ELF-1 (cell line): ENCODE results near the gene DEAF1.

ENCODE experiments used
- DNase-seq: peaks from one replicate; pipeline ENCODE4 v3.0.0-alpha.2; 2016; ENCODE audit warnings: low read depth, low spot score

The DEAF1 gene

GRCh38 chr11:623999-624704 lies 70.9 kb downstream of the DEAF1 start:
- DNase-seq = no peak

GRCh38 chr11:623349-623869 lies 71.6 kb downstream of the DEAF1 start:
- no peak for DNase-seq

- DNase-seq = no peak
Observed at GRCh38 chr11:621838-622237, 73.2 kb downstream of the DEAF1 start.

GRCh38 chr11:620935-621814 lies 73.8 kb downstream of the DEAF1 start:
- no peak for DNase-seq

GRCh38 chr11:620201-620600 lies 74.8 kb downstream of the DEAF1 start:
- no peak for DNase-seq

- DNase-seq = no peak
Observed at GRCh38 chr11:619628-620050, 75.4 kb downstream of the DEAF1 start.

GRCh38 chr11:618856-619627 lies 76.0 kb downstream of the DEAF1 start:
- DNase-seq = no peak

GRCh38 chr11:617912-618682 lies 76.9 kb downstream of the DEAF1 start:
- no peak for DNase-seq

GRCh38 chr11:617199-617911 lies 77.7 kb downstream of the DEAF1 start:
- DNase-seq = no peak

GRCh38 chr11:616320-617198 lies 78.5 kb downstream of the DEAF1 start:
- no peak for DNase-seq

GRCh38 chr11:615504-616319 lies 79.3 kb downstream of the DEAF1 start, which contains the start of gene IRF7:
Gene IRF7, minus strand, starts transcription at chr11:615950. Its CDS starts 586 bp downstream, at chr11:615364.
- DNase-seq = peak; percentile 90

GRCh38 chr11:614623-615503 lies 80.2 kb downstream of the DEAF1 start:
- no peak for DNase-seq

- DNase-seq = no peak
Observed at GRCh38 chr11:614021-614622, 80.9 kb downstream of the DEAF1 start.

GRCh38 chr11:613369-613968 lies 81.6 kb downstream of the DEAF1 start:
- DNase-seq = peak; percentile 58

- no peak for DNase-seq
Observed at GRCh38 chr11:612961-613300, 82.1 kb downstream of the DEAF1 start.

GRCh38 chr11:612201-612960 lies 82.6 kb downstream of the DEAF1 start:
- DNase-seq = peak; percentile 36
